Hypothalamus (tissue), 51 donors: ENCODE data around the gene C1QTNF4.
A peak's percentile ranks its signal among the peaks of the same experiment; 100 is the strongest.
"Not testable (repeated sequence)": the region's sequence is repeated elsewhere in the genome, so short reads cannot be mapped to it uniquely, and the experiment has no call there.

Experiments
- DNase-seq, 51 donors: peaks; one replicate each; lab custom pipeline; 2025; lab: John Stamatoyannopoulos, UW

C1QTNF4 gene

DNA sequence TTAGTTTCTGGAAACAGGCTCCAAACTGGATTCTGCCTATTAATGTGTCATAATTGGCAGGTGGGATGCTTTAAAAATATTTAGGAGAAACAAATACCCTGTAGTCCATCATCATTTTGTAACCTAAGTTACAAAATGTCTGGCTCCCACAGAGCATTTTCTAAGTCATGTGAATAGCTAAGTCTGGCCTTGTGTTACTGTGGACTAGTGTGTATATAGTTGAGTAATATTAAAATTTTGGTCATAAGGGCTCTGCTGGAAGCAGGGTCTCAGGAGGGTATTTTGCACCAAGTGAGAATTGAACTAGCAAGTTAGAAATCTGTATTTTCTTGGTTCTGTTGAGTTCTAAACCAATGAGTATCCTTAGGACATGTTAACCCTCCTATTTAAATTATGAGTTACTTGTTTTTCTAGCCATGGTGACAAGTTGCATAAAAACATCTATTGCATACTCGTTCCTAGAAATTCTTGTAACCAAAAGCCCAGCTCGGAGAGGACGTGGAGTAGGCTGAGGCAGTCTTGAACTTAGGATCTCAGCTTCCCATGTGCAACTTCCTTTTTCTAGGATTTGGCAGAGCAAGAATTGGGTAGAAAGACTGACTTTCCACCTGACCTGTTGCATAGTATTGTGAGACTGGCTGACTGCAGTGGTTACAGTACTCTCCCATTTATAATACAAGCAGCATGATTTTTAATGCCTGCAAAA is 23.4 kb downstream of the C1QTNF4 start:
- DNase-seq = no peak

DNA sequence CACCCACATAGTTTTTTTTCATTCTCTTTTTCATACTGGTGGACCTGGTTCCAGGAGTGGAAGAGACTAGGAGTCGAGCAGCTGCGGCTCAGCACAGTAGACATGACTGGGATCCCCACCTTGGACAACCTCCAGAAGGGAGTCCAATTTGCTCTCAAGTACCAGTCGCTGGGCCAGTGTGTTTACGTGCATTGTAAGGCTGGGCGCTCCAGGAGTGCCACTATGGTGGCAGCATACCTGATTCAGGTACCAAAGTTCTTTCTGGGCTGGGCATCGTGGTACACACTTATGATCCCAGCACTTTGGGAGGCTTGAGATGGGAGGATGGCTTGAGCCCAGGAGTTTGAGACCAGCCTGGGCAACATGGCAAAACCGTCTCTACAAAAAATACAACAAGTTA is 24.6 kb downstream of the C1QTNF4 start:
- DNase-seq = no peak

DNA sequence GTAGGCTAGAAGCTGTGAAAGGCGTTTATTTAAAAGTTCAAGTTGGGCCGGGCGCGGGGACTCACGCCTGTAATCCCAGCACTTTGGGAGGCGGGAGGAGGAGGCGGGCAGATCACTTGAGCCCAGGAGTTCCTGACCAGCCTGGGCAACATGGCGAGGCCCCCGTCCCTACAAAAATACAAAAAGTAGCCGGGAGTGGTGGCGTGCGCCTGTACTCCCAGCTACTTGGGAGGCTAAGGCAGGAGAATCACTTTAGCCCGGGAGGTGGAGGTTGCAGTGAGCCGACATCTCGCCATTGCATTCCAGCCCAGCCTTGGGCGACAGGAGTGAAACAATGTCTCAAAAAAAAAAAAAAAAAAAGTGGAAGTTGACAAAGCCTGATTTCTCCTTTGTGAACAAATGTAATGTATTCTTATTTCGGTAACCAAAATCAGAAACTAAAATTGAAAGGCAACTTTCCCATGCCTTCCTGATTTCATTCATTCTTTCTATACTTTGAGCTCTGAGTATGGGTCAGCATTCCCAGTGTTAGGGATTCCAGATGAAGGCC is 28.0 kb downstream of the C1QTNF4 start:
- DNase-seq = no peak

DNA sequence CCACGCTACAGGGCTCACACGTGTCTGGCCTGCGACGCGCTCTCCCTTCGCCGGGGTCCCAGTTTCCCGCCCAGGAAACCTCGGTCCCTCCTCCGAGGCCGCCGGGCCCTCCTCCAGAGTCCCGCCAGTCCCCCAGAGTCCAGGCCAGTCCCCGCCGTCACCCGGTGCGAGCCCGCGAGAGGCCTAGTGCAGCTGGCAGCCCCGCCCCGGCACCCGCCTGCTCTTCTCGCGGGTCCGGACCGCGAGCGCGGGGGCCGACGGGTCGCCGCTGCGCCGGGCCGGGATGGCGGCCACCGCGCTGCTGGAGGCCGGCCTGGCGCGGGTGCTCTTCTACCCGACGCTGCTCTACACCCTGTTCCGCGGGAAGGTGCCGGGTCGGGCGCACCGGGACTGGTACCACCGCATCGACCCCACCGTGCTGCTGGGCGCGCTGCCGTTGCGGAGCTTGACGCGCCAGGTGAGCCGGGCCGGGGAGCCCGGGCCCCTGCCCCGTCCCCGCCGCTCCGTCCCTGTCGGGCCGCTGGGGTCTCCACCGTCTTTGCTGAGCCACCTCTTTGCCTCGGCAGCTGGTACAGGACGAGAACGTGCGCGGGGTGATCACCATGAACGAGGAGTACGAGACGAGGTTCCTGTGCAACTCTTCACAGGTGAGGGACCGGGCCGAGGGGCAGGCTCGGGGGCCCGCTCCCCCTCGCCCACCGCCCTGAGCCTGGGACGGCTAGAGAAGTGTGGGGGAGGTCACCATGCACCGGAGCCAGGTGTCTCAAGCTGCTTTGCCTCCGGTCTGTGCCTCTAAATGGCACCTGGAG is 28.7 kb downstream of the C1QTNF4 start, which contains the start of gene PTPMT1:
Gene PTPMT1, plus strand, starts transcription at position 260 of the 809 bp plus-strand sequence. Its CDS starts 24 bp downstream, at position 284.
- peak in 35 of 51 donors; percentile 17 to 75 (median 40) for DNase-seq

DNA sequence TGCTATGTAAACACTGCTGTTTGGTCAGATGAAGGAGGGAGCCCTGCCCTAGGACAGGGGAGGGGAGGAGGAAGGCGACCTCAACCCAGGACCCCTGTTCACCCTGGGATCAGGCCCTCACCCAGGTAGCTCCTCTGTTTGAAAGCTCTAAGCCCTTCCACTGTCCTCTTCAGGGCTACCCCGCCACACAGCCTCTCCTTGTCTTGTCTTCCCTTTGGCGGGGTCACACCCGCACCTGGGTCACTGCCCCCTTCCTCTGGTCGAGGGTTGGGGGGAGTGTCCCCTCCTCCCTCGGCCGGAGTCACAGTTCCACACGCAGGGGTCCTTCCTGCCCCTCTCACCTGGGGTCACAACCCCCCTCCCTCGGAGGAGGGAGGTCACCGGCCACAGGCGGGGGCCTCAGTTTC is 29.3 kb downstream of the C1QTNF4 start:
- no peak for DNase-seq

DNA sequence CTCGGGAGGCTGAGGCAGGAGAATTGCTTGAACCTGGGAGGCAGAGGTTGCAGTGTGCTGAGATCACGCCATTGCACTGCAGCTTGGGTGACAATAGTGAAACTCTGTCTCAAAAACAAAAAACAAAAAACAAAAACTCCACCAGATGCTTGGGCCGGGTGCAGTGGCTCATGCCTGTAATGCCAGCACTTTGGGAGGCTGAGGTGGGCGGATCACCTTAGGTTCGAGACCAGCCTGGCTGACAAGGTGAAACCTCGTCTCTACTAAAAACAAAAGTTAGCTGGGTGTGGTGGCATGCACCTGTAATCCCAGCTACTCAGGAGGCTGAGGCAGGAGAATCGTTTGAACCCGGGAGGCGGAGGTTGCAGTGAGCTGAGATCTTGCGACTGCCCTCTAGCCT is 29.8 kb downstream of the C1QTNF4 start:
- not testable (repeated sequence) for DNase-seq

DNA sequence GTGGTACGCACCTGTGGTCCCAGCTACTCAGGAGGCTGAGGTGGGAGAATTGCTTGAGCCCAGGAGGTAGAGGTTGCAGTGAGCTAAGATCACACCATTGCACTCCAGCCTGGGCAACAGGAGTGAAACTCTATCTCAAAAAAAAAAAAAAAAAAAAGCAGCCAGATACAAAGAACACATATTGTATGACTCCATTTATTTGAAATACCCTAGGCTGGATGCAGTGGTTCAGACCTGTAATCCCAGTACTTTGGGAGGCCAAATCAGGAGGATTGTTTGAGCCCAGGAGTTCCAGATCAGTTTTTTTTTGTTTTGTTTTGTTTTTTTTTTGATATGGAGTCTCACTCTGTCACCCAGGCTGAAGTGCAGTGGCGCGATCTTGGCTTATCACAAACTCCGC is 31.8 kb downstream of the C1QTNF4 start:
- not testable (repeated sequence) for DNase-seq

DNA sequence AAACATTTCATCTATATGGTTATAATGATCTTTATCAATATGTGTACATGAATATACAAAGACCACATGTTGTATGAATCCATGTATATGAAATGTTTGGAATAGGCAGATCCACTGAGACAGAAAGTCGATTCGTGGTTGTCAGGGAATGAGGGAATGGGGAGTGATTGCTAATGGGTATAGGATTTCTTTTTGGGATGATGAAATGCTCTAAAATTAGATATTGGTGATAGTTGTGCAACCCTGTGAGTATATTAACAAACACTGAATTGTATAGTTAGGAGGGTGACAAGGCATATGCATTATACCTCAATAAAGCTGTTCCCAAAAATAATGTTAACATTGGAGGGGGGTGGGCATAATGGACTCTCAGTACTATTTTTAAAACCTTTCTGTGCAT is 33.8 kb downstream of the C1QTNF4 start:
- DNase-seq = no peak

DNA sequence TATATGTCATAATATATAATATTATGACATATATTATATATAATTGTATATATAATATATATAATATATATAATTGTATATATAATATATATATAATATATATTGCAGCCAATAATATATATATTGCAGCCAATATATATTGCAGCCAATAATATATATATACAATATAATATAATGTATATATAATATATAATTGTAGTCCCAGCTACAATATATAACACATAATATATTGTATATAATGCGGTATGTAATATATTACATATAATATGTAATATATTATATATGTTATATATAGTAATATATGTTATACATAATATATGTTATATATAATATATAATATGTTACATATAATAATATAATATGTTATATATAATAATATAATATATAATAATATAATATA is 35.5 kb downstream of the C1QTNF4 start:
- no peak for DNase-seq

DNA sequence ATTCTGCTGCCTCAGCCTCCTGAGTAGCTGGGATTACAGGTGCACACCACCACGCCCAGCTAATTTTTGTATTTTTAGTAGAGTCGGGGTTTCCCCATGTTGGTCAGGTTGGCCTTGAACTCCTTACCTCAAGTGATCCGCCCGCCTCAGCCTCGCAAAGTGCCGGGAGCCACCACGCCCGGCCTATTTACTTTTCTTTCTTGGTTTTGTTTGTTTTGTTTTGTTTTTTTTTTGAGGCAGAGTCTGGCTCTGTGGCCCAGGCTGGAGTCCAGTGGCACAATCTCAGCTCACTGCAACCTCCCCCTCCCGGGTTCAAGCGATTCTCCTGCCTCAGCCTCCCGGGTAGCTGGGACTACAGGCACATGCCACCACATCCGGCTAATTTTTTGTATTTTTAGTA is 37.2 kb downstream of the C1QTNF4 start:
- DNase-seq = not testable (repeated sequence)

DNA sequence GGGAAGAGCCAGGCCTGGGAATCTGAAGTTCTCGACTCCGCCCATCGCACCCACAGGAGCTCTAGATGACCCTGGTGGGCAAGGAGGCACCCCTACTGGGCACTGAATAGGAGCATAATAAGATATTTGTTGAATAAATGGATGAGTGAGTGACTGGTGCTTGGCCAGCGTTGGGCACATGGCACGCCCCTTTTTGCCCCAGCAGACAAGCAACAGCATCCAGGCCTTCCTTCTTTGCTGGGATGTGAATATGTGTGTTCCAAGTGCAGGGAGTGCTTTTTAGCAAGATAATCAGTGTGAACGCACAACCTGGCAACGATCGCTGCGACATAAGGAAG is 40.8 kb downstream of the C1QTNF4 start:
- DNase-seq = peak in 3 of 51 donors; percentile 54 to 89 (median 55)

DNA sequence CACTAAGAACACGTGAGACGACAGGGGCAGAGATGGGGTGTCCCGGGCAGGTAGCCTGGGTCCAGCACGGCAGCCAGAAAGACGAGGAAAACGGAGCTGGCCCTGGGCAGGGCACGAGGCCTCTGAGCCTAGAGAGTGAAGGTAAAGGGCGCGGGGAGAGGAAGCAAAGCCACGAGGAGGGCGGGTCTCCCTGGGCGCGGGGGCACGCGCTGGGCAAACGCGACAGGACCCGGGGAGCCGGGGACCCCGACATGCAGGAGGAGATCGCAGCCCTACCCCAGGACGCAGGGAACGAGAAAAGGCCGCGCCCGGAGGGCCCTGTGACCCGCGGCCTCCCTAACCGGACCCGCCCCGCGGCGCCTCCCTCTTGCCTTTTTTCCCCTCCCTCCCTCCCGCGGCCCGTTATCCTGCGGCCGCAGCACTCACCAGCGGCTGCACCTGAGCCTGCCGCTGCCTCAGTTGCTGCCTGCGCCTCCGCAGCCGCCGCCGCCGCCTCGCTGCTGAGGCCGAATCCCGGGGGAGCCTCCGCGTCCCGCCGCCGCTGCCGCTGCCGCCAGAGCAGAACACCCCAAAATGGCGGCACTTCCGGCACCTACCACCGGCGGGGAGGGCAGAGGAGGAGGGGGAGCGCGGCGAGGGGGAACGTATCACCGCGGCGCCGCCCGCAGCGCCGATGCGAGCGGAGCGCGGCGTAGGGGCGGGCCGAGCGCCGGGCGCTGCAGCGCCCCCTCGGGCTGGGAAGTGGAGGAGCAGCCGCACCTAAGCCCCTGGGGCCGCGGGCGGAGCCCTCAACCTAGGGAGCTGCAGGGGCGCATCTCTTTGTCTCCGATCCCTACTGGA is 41.4 kb downstream of the C1QTNF4 start, which contains the start of gene CELF1:
Gene CELF1, minus strand, starts transcription at position 567 of the 840 bp plus-strand sequence. CDS start 53,609 bp downstream, outside the sequence.
- DNase-seq = peak; percentile 49 to 94 (median 81)

DNA sequence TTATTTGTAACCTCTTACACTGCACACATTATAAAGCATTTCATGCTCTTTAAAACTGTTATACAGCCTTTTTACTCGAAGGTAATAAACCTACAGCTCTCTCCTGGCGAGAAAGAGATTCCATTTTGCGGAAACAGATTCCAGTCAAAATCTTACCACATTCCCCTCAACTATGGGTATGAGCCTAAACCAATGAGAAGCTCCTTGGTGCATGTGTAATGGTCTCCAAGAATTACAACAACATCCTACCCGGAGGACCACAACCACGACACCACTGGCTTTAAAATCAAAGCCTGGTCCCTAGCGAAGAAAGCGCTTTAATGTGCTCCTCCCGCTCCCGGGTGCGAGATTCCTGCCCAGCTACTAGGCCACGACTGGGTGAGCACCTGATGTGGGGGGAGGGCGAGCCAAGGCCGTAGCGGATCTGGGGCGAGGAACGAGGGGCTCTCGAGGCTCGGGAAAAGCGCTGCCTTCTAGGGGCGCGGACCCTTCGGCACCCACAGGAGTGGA is 42.1 kb downstream of the C1QTNF4 start:
- peak in 15 of 51 donors; percentile 3 to 55 (median 32) for DNase-seq

DNA sequence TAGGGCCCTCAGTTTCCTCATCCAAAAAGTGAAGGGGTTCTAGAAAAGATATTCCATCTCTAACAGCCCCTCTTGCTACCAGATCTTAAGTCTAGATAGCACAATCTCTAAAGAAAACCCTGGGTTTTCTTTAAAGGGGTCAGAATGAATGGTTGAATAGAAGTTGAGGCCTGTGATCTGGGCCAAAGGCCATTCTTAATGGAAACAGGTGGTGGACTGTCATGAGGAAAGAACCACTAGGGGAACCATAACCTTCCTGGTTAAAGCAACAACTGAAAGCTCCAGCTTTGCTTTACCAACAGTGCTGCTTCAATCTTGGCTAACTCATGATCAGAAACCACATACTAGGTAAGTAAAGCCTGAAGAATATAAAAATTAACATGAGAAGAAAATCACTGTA is 43.1 kb downstream of the C1QTNF4 start:
- no peak for DNase-seq

DNA sequence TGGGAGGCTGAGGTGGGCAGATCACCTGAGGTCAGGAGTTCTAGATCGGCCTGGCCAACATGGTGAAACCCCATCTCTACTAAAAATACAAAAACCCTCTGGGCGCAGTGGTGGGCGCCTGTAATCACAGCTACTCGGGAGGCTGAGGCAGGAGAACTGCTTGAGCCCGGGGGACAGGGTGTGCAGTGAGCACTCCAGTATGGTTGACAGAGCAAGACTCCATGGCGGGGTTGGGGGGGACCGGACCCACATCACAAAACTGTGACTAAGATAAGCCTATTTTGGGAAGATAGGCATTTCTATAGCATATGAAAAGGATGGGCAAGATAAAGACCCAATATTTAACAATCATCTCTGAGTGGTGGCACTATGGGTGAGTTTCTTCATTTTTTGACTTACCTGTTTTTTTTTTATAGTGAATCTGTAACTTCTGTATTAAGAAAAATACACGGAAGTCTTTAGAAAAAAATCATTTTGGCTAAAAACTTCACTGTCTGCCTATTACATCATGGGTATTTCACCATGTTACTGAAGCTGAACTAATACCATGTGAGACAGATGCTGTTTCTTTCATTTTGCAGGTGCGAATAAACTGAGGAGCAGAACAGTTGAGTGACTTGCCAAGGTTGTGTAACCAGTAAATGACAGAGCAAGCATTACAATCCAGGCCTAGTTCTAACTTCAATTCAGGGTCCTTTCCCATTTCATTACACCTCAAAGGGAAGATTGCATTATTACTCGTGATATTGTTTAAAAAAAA is 43.7 kb downstream of the C1QTNF4 start:
- no peak for DNase-seq

DNA sequence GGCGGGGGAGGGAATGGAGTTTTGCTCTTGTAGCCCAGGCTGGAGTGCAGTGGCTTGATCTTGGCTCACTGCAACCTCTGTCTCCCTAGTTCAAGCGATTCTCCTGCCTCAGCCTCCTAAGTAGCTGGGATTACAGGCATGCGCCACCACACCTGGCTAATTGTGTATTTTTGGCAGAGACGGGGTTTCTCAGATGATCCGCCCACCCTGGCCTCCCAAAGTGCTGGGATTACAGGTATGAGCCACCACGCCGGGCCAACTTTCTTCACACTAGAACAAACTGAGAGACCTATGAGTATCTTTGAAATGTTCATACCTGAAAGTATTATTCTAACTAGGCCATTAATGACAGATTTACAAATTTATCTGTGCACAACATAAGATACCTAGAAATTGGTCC is 47.9 kb downstream of the C1QTNF4 start:
- not testable (repeated sequence) for DNase-seq

DNA sequence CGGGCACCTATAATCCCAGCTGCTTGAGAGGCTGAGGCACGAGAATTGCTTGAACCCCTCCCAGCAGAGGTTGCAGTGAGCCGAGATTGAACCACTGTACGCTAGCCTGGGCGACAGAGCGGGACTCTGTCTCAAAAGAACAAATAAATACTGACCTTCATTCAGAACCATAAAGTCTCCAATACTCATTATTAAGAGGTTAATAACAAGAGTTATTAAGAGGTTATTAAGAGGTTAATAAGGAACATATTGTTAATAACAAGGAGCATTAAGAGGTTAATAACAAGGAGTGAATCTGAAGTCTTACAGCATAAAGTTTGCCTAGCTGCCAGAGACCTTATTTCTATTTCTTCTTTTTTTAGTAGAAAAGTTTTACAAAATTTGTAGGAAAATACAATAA is 48.9 kb downstream of the C1QTNF4 start:
- no peak for DNase-seq

DNA sequence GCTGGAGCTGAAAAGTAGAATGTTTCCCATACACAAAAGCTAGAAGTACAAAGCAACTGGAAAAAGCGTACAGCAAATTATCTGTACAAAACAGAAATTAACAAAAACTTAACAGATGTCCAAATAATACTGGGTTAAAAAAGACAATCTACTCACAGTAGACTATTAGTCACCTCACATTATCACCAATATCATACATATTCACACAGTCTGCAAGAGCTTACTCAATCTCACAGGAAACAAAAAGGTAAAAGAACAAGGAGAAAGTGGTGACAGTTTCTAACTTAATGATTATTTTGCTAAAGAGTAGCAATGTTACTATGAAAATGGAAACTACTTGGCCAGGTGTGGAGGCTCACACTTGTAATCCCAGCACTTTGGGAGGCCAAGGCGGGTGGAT is 53.1 kb downstream of the C1QTNF4 start:
- DNase-seq = no peak

DNA sequence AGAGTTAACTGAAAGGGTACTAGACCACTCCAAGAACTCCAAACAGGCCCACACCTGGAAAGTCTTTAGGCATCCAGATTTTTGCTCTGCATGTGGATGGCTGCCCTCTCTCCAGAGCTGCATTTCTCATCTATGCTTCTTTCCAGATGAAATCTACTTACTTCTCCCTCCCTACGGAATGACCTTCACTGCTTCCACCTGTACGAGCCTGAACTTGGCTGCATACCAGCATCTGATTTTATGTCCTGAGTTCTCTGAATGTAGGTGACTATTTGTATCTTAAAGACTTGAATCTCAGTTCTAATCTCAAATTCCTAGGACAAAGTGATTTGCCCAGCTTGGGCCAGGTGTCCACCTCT is 54.6 kb downstream of the C1QTNF4 start:
- no peak for DNase-seq
